GM23338 (cell line): ENCODE measurements around the gene ZNF778. TPM values are rescaled to one million over a fixed set of nuclear protein-coding genes. Genes with fewer than 3 reads are reported as not detected.

Experiments
- ATAC-seq: fragments of 200-7000 bp; cut with Tn5 transposase; 3 replicates; pipeline ENCODE4 v1.9.1; 2020
- DNase-seq: peaks from one replicate; pipeline ENCODE4 v3.0.0-alpha.2; 2015; ENCODE audit warnings: low spot score
- H2AFZ ChIP-seq: fragments of 200-600 bp; sonication (generic); 2 replicates; pipeline ENCODE4 v1.8.0; 2016; ENCODE audit warnings: antibody characterized with exemption, mild to moderate bottlenecking, moderate library complexity
- H3F3A ChIP-seq: fragments of 200-600 bp; sonication (generic); replicated peaks from 2 replicates; pipeline ENCODE4 v1.8.0; 2017; ENCODE audit warnings: antibody characterized with exemption, mixed run types, low read depth
- H3K27ac ChIP-seq: fragments of 200-600 bp; sonication (generic); 2 replicates; pipeline ENCODE4 v1.6.1; 2016; ENCODE audit warnings: low read depth
- H3K27me3 ChIP-seq: fragments of 200-600 bp; sonication (generic); 2 replicates; pipeline ENCODE4 v1.8.0; 2016; ENCODE audit warnings: mild to moderate bottlenecking, mixed run types, moderate library complexity; ENCODE audit not compliant: insufficient read depth
- H3K36me3 ChIP-seq: fragments of 200-600 bp; sonication (generic); 2 replicates; pipeline ENCODE4 v1.8.0; 2016; ENCODE audit warnings: mild to moderate bottlenecking; ENCODE audit not compliant: insufficient read depth
- H3K4me1 ChIP-seq: fragments of 200-600 bp; sonication (generic); 2 replicates; pipeline ENCODE4 v1.8.0; 2016; ENCODE audit warnings: mild to moderate bottlenecking, moderate library complexity; ENCODE audit not compliant: insufficient read depth
- H3K4me2 ChIP-seq: fragments of 200-600 bp; sonication (generic); 2 replicates; pipeline ENCODE4 v1.7.1; 2017; ENCODE audit warnings: mixed run types
- H3K4me3 ChIP-seq: fragments of 200-600 bp; sonication (generic); 2 replicates; pipeline ENCODE4 v1.6.1; 2016; ENCODE audit warnings: mixed run types
- H3K79me2 ChIP-seq: fragments of 200-600 bp; sonication (generic); replicated peaks from 2 replicates; pipeline ENCODE4 v1.8.0; 2017; ENCODE audit warnings: mild to moderate bottlenecking; ENCODE audit not compliant: insufficient read depth
- H3K9me2 ChIP-seq: fragments of 200-600 bp; sonication (generic); 2 replicates; pipeline ENCODE4 v1.8.0; 2017; ENCODE audit not compliant: insufficient read depth
- H4K20me1 ChIP-seq: fragments of 200-600 bp; sonication (generic); replicated peaks from 2 replicates; pipeline ENCODE4 v1.8.0; 2017; ENCODE audit warnings: mild to moderate bottlenecking; ENCODE audit not compliant: insufficient read depth
- H3K27ac Mint-ChIP-seq: 2 replicates; pipeline ENCODE4 v1.8.0; 2020; ENCODE audit warnings: inconsistent platforms, mild to moderate bottlenecking, moderate library complexity, mixed read lengths
- H3K27me3 Mint-ChIP-seq: 3 replicates; pipeline ENCODE4 v1.8.0; 2022; ENCODE audit warnings: low read depth, mild to moderate bottlenecking, moderate library complexity, mixed read lengths, inconsistent platforms; ENCODE audit not compliant: insufficient read depth, poor library complexity
- H3K36me3 Mint-ChIP-seq: 3 replicates; pipeline ENCODE4 v1.8.0; 2021; ENCODE audit warnings: low read depth, mild to moderate bottlenecking, inconsistent platforms, moderate library complexity, mixed read lengths
- H3K4me1 Mint-ChIP-seq: 3 replicates; pipeline ENCODE4 v1.8.0; 2020; ENCODE audit warnings: mild to moderate bottlenecking, inconsistent platforms, mixed read lengths
- H3K4me3 Mint-ChIP-seq: 3 replicates; pipeline ENCODE4 v1.8.0; 2021; ENCODE audit warnings: moderate library complexity, mild to moderate bottlenecking, inconsistent platforms, mixed read lengths
- H3K9me3 Mint-ChIP-seq: 3 replicates; pipeline ENCODE4 v1.8.0; 2020; ENCODE audit warnings: moderate library complexity, mild to moderate bottlenecking, inconsistent platforms, mixed read lengths
- EZH2 ChIP-seq: fragments of 200-600 bp; sonication (generic); IDR thresholded peaks from one replicate; pipeline ENCODE4 v1.8.0; 2017; ENCODE audit warnings: antibody characterized with exemption, mild to moderate bottlenecking, low read depth; ENCODE audit not compliant: unreplicated experiment
- POLR2AphosphoS5 ChIP-seq: IDR thresholded peaks from 2 replicates; pipeline ENCODE4 v1.6.1; 2016; ENCODE audit warnings: antibody characterized with exemption, low read depth
- STAT1 ChIP-seq: IDR thresholded peaks from one replicate; pipeline ENCODE4 v1.6.1; 2016; ENCODE audit warnings: antibody characterized with exemption; ENCODE audit not compliant: unreplicated experiment
- ZNF114 ChIP-seq: fragments of 250-450 bp; sonication (Bioruptor Pico); IDR thresholded peaks from 2 replicates; pipeline ENCODE4 v1.5.0; 2020; ENCODE audit warnings: mild to moderate bottlenecking, moderate library complexity
- polyA plus RNA-seq: library from polyadenylated mRNA; unstranded; fragments of >200 nt; fragmentation: Nextera tagmentation; extraction: Ambion mirVana; gene quantifications from 2 replicates; pipeline ENCODE4 v1.2.1, GENCODE V29; 2016
- total RNA-seq: library from RNA; depleted of rRNA; stranded (reverse); fragments of >200 nt; shearing (Covaris generic); gene quantifications from 2 replicates; pipeline ENCODE4 v1.2.3, GENCODE V29; 2014
- TF ChIP-seq, protein P1 (sequence below): IDR thresholded peaks from one replicate; pipeline ENCODE4 v1.6.1; 2018; ENCODE audit warnings: antibody characterized with exemption; ENCODE audit not compliant: unreplicated experiment
- TF ChIP-seq, protein P2 (sequence below): fragments of 250-450 bp; sonication (Bioruptor Pico); IDR thresholded peaks from 2 replicates; pipeline ENCODE4 v1.5.0; 2020; ENCODE audit warnings: mild to moderate bottlenecking, moderate library complexity
- TF ChIP-seq, protein P3 (sequence below), 2 experiments: fragments of 200-600 bp in 1 of 2; sonication (generic) in 1 of 2; conservative IDR thresholded peaks; 2 replicates each; pipeline versions ENCODE4 v1.5.1 to v1.6.1; 2016 to 2017; ENCODE audit warnings: antibody characterized with exemption in 2 of 2, low read depth in 2 of 2, mild to moderate bottlenecking in 2 of 2, moderate library complexity in 1 of 2

Gene ZNF778
- total and polyA plus RNA-seq, 2 experiments from 2014 or later: 7.9 to 43.4 TPM

DNA sequence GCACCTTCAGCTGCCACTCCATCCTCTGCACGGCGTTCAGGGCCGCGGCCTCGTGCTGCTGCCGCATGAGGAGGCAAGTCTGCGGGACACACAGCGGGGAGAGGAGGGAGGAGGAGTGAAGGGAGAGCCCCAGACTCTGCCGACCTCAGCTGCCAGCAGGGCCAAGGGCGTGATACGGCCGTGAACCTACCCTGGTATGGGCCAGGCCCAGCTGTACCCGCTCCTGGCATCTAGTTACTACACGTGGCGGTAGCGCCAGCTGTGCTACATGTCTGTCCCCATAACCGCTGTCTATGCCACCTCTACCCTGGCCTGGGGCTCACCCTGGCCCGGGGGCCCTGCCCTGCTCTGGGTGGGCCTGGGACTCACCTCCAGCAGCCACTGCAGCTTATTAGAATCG lies 51.1 kb downstream of the ZNF778 start (continued):
- TF ChIP-seq, protein P1, sequence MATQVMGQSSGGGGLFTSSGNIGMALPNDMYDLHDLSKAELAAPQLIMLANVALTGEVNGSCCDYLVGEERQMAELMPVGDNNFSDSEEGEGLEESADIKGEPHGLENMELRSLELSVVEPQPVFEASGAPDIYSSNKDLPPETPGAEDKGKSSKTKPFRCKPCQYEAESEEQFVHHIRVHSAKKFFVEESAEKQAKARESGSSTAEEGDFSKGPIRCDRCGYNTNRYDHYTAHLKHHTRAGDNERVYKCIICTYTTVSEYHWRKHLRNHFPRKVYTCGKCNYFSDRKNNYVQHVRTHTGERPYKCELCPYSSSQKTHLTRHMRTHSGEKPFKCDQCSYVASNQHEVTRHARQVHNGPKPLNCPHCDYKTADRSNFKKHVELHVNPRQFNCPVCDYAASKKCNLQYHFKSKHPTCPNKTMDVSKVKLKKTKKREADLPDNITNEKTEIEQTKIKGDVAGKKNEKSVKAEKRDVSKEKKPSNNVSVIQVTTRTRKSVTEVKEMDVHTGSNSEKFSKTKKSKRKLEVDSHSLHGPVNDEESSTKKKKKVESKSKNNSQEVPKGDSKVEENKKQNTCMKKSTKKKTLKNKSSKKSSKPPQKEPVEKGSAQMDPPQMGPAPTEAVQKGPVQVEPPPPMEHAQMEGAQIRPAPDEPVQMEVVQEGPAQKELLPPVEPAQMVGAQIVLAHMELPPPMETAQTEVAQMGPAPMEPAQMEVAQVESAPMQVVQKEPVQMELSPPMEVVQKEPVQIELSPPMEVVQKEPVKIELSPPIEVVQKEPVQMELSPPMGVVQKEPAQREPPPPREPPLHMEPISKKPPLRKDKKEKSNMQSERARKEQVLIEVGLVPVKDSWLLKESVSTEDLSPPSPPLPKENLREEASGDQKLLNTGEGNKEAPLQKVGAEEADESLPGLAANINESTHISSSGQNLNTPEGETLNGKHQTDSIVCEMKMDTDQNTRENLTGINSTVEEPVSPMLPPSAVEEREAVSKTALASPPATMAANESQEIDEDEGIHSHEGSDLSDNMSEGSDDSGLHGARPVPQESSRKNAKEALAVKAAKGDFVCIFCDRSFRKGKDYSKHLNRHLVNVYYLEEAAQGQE: no peak
- no peak for TF ChIP-seq STAT1

DNA sequence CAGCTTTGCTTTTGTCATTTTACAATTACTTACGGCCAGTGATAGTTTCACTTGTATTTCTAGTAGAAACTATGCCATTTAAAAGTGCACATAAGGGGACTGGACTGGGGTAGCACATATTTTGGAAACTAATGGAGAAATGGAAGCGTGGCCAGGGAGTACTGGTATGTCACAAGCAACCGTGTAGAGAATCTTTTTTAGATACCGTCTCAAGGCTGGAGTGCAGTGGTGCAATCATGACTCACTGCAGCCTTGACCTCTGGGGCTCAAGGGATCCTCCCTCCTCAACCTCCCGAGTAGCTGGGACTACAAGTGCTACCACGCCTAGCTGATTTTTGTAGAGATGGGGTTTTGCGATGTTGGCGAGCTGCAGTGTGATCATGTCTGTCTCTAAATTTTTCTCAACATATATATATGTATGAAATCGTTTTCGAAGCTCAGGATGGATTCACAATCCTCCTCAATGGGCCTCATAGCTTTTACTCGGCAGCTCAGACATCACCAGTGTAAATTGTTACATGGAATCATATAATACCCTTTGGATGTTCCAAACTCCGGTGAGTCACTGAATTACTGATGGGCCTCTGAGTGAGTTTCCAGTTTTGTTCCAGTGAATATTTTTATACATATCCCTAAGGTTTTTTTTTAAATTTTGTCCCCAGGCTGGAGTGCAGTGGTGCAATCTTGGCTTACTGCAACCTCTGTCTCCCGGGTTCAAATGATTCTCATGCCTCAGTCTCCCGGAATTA lies 51.7 kb downstream of the ZNF778 start:
- TF ChIP-seq, protein P2, sequence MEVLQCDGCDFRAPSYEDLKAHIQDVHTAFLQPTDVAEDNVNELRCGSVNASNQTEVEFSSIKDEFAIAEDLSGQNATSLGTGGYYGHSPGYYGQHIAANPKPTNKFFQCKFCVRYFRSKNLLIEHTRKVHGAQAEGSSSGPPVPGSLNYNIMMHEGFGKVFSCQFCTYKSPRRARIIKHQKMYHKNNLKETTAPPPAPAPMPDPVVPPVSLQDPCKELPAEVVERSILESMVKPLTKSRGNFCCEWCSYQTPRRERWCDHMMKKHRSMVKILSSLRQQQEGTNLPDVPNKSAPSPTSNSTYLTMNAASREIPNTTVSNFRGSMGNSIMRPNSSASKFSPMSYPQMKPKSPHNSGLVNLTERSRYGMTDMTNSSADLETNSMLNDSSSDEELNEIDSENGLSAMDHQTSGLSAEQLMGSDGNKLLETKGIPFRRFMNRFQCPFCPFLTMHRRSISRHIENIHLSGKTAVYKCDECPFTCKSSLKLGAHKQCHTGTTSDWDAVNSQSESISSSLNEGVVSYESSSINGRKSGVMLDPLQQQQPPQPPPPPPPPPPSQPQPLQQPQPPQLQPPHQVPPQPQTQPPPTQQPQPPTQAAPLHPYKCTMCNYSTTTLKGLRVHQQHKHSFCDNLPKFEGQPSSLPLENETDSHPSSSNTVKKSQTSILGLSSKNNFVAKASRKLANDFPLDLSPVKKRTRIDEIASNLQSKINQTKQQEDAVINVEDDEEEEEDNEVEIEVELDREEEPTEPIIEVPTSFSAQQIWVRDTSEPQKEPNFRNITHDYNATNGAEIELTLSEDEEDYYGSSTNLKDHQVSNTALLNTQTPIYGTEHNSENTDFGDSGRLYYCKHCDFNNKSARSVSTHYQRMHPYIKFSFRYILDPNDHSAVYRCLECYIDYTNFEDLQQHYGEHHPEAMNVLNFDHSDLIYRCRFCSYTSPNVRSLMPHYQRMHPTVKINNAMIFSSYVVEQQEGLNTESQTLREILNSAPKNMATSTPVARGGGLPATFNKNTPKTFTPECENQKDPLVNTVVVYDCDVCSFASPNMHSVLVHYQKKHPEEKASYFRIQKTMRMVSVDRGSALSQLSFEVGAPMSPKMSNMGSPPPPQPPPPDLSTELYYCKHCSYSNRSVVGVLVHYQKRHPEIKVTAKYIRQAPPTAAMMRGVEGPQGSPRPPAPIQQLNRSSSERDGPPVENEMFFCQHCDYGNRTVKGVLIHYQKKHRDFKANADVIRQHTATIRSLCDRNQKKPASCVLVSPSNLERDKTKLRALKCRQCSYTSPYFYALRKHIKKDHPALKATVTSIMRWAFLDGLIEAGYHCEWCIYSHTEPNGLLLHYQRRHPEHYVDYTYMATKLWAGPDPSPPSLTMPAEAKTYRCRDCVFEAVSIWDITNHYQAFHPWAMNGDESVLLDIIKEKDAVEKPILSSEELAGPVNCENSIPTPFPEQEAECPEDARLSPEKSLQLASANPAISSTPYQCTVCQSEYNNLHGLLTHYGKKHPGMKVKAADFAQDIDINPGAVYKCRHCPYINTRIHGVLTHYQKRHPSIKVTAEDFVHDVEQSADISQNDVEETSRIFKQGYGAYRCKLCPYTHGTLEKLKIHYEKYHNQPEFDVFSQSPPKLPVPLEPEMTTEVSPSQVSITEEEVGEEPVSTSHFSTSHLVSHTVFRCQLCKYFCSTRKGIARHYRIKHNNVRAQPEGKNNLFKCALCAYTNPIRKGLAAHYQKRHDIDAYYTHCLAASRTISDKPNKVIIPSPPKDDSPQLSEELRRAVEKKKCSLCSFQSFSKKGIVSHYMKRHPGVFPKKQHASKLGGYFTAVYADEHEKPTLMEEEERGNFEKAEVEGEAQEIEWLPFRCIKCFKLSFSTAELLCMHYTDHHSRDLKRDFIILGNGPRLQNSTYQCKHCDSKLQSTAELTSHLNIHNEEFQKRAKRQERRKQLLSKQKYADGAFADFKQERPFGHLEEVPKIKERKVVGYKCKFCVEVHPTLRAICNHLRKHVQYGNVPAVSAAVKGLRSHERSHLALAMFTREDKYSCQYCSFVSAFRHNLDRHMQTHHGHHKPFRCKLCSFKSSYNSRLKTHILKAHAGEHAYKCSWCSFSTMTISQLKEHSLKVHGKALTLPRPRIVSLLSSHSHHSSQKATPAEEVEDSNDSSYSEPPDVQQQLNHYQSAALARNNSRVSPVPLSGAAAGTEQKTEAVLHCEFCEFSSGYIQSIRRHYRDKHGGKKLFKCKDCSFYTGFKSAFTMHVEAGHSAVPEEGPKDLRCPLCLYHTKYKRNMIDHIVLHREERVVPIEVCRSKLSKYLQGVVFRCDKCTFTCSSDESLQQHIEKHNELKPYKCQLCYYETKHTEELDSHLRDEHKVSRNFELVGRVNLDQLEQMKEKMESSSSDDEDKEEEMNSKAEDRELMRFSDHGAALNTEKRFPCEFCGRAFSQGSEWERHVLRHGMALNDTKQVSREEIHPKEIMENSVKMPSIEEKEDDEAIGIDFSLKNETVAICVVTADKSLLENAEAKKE (CRISPR knock-in tag): no peak
- no peak for TF ChIP-seq ZNF114
- no peak for TF ChIP-seq STAT1
- no peak for TF ChIP-seq EZH2
- TF ChIP-seq, protein P3, sequence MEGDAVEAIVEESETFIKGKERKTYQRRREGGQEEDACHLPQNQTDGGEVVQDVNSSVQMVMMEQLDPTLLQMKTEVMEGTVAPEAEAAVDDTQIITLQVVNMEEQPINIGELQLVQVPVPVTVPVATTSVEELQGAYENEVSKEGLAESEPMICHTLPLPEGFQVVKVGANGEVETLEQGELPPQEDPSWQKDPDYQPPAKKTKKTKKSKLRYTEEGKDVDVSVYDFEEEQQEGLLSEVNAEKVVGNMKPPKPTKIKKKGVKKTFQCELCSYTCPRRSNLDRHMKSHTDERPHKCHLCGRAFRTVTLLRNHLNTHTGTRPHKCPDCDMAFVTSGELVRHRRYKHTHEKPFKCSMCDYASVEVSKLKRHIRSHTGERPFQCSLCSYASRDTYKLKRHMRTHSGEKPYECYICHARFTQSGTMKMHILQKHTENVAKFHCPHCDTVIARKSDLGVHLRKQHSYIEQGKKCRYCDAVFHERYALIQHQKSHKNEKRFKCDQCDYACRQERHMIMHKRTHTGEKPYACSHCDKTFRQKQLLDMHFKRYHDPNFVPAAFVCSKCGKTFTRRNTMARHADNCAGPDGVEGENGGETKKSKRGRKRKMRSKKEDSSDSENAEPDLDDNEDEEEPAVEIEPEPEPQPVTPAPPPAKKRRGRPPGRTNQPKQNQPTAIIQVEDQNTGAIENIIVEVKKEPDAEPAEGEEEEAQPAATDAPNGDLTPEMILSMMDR (conservative IDR thresholded peaks at IDR 0.05; ENCODE audit: low read depth in 2 of 2): no peak
- TF ChIP-seq POLR2AphosphoS5: no peak
- ATAC-seq (no peak), DNase-seq (no peak)
- Histone ChIP-seq H3F3A (peaks cover 11% of the 10 kb centered on the region; the same call in 1 of the 2 replicates), H3K4me3 (no peak overlapping the region), H3K27me3 (no peaks in the 10 kb centered on the region), H3K36me3 (peaks cover 10% of the 10 kb centered on the region; the same call in 1 of the 2 replicates), H2AFZ (no peak overlapping the region), H3K4me1 (no peaks in the 10 kb centered on the region), H3K4me2 (no peak overlapping the region), H3K27ac (no peak overlapping the region), H3K79me2 (peaks cover 10% of the 10 kb centered on the region; the same call in 1 of the 2 replicates), H3K9me2 (no peaks in the 10 kb centered on the region), H4K20me1 (peaks cover 17% of the 10 kb centered on the region)
- H3K36me3 Mint-ChIP-seq: peaks cover 82% of the 10 kb centered on the region
- H3K9me3 Mint-ChIP-seq: peaks cover 5% of the 10 kb centered on the region; the same call in 2 of the 3 replicates
- no peaks in the 10 kb centered on the region; the same call in 2 of the 3 replicates for H3K4me1 Mint-ChIP-seq
- H3K27ac Mint-ChIP-seq: no peak overlapping the region
- peaks cover 16% of the 10 kb centered on the region for H3K27me3 Mint-ChIP-seq
- H3K4me3 Mint-ChIP-seq: no peak overlapping the region
